H1 (cell line): ENCODE data around the gene SIK3. TPM values are rescaled to one million over a fixed set of nuclear protein-coding genes. Genes with fewer than 3 reads are reported as not detected.

ENCODE experiments used
- JUND ChIP-seq: IDR thresholded peaks from 2 replicates; pipeline ENCODE4 v1.6.1; 2011; ENCODE audit warnings: mild to moderate bottlenecking, improper control_type of control experiment, low read length
- SP2 ChIP-seq: IDR thresholded peaks from 2 replicates; pipeline ENCODE4 v1.6.1; 2012; ENCODE audit warnings: mild to moderate bottlenecking, low read length, inconsistent platforms
- polyA plus RNA-seq, 7 experiments: library from polyadenylated mRNA; depleted of rRNA in 3 of 7; stranded (reverse) in 5 of 7; unstranded in 2 of 7; fragments of >200 nt in 5 of 7; fragments of 200-250 nt in 2 of 7; gene quantifications; 1 replicate in 5 of 7; 2 replicates in 1 of 7; 4 replicates in 1 of 7; pipeline versions ENCODE4 v1.2.1 to v1.2.3, GENCODE V29; 2011 to 2013; ENCODE audit warnings: missing spikeins in 2 of 7, mixed read lengths in 2 of 7
- total RNA-seq: library from RNA; stranded (reverse); fragmentation: NEBNext Ultra II Directional; extraction: Animal tissue kit (Norgen Biotek cat#: 25700); gene quantifications from 2 replicates; pipeline ENCODE4 v1.2.1, GENCODE V29; 2021

The SIK3 gene
- total and polyA plus RNA-seq, 2 of the 8 experiments (the other 6 are each of a cell fraction or from before 2014, with no cell fraction given), result 19.9 to 32.1 TPM

- no peak for TF ChIP-seq JUND
- no peak for TF ChIP-seq SP2
These were observed 111.6 kb downstream of the SIK3 start (continued) for GRCh38 chr11:116986521-116987105.
